GM23338 (cell line): ENCODE results near the gene OR9I1.

ENCODE experiments used
- CREB1 ChIP-seq: fragments of 250-450 bp; sonication (Bioruptor Pico); IDR thresholded peaks from 2 replicates; pipeline ENCODE4 v1.5.0; 2020; ENCODE audit warnings: low read depth, mild to moderate bottlenecking, moderate library complexity
- CTCF ChIP-seq, 2 experiments: fragments of 200-600 bp in 1 of 2; sonication (generic) in 1 of 2; conservative IDR thresholded peaks; 2 replicates each; pipeline versions ENCODE4 v1.5.1 to v1.6.1; 2016 to 2017; ENCODE audit warnings: antibody characterized with exemption in 2 of 2, low read depth in 2 of 2, mild to moderate bottlenecking in 2 of 2, moderate library complexity in 1 of 2
- ETS1 ChIP-seq: IDR thresholded peaks from 2 replicates; pipeline ENCODE4 v1.6.1; 2016; ENCODE audit warnings: antibody characterized with exemption
- EZH2 ChIP-seq: fragments of 200-600 bp; sonication (generic); IDR thresholded peaks from one replicate; pipeline ENCODE4 v1.8.0; 2017; ENCODE audit warnings: antibody characterized with exemption, mild to moderate bottlenecking, low read depth; ENCODE audit not compliant: unreplicated experiment
- EZH2phosphoT487 ChIP-seq: fragments of 200-600 bp; sonication (generic); IDR thresholded peaks from one replicate; pipeline ENCODE4 v1.8.1; 2018; ENCODE audit warnings: antibody characterized with exemption; ENCODE audit not compliant: unreplicated experiment
- JUNB ChIP-seq: IDR thresholded peaks from one replicate; pipeline ENCODE4 v1.6.1; 2016; ENCODE audit warnings: antibody characterized with exemption; ENCODE audit not compliant: unreplicated experiment
- NANOG ChIP-seq: IDR thresholded peaks from 2 replicates; pipeline ENCODE4 v1.6.1; 2016; ENCODE audit warnings: antibody characterized with exemption, borderline replicate concordance
- POLR2AphosphoS5 ChIP-seq: IDR thresholded peaks from 2 replicates; pipeline ENCODE4 v1.6.1; 2016; ENCODE audit warnings: antibody characterized with exemption, low read depth
- REST ChIP-seq: IDR thresholded peaks from one replicate; pipeline ENCODE4 v1.6.1; 2018; ENCODE audit warnings: antibody characterized with exemption; ENCODE audit not compliant: unreplicated experiment
- STAT1 ChIP-seq: IDR thresholded peaks from one replicate; pipeline ENCODE4 v1.6.1; 2016; ENCODE audit warnings: antibody characterized with exemption; ENCODE audit not compliant: unreplicated experiment
- ZNF114 ChIP-seq: fragments of 250-450 bp; sonication (Bioruptor Pico); IDR thresholded peaks from 2 replicates; pipeline ENCODE4 v1.5.0; 2020; ENCODE audit warnings: mild to moderate bottlenecking, moderate library complexity
- ZNF331 ChIP-seq: fragments of 250-450 bp; sonication (Bioruptor Pico); IDR thresholded peaks from 2 replicates; pipeline ENCODE4 v1.5.0; 2020; ENCODE audit warnings: low read depth, mild to moderate bottlenecking, moderate library complexity
- ZNF462 ChIP-seq: fragments of 250-450 bp; sonication (Bioruptor Pico); IDR thresholded peaks from 2 replicates; pipeline ENCODE4 v1.5.0; 2020; ENCODE audit warnings: mild to moderate bottlenecking, moderate library complexity

- no peak for TF ChIP-seq CTCF (conservative IDR thresholded peaks at IDR 0.05; ENCODE audit: low read depth in 2 of 2)
- TF ChIP-seq EZH2phosphoT487: no peak
- no peak for TF ChIP-seq EZH2
- TF ChIP-seq POLR2AphosphoS5: no peak
- TF ChIP-seq REST: no peak
- TF ChIP-seq ETS1: no peak
- no peak for TF ChIP-seq NANOG
- no peak for TF ChIP-seq CREB1 (CRISPR knock-in tag)
- no peak for TF ChIP-seq JUNB
- no peak for TF ChIP-seq ZNF114
- no peak for TF ChIP-seq ZNF462
- TF ChIP-seq ZNF331: no peak
- TF ChIP-seq STAT1: no peak
These were observed 39.1 kb upstream of the OR9I1 start for GRCh38 chr11:58164389-58164788.
